Upper lobe of right lung (tissue), 1 donor: Measurements from ENCODE around the gene LRMDA. TPM values are rescaled to one million over a fixed set of nuclear protein-coding genes. Genes with fewer than 3 reads are reported as not detected.
"Not testable (repeated sequence)": the region's sequence is repeated elsewhere in the genome, so short reads cannot be mapped to it uniquely, and the experiment has no call there.

Experiments used
- ATAC-seq: fragments of 200-7000 bp; cut with Tn5 transposase; one replicate; pipeline ENCODE4 v1.9.1; 2020; ENCODE audit warnings: mild to moderate bottlenecking, moderate library complexity
- DNase-seq: peaks from one replicate; pipeline ENCODE4 v3.0.0-alpha.2; 2020
- H3K27ac ChIP-seq: fragments of 200-600 bp; one replicate; pipeline ENCODE4 v1.8.0; 2022
- H3K27me3 ChIP-seq: fragments of 200-600 bp; one replicate; pipeline ENCODE4 v1.8.0; 2022; ENCODE audit warnings: mild to moderate bottlenecking
- H3K36me3 ChIP-seq: fragments of 200-600 bp; one replicate; pipeline ENCODE4 v1.8.0; 2022
- H3K4me1 ChIP-seq: fragments of 200-600 bp; one replicate; pipeline ENCODE4 v1.8.0; 2022
- H3K4me3 ChIP-seq: fragments of 200-600 bp; one replicate; pipeline ENCODE4 v1.8.0; 2022; ENCODE audit warnings: mild to moderate bottlenecking
- H3K9me3 ChIP-seq: fragments of 200-600 bp; one replicate; pipeline ENCODE4 v1.8.0; 2022
- CTCF ChIP-seq: fragments of 200-600 bp; IDR thresholded peaks from one replicate; pipeline ENCODE4 v1.8.0; 2022; ENCODE audit warnings: antibody characterized with exemption
- intact Hi-C: fragments of 100-400 bp; cut with DNase I; formaldehyde crosslinking; loops from one replicate; pipeline ENCODE4 v1.11.0; 2022
- total RNA-seq: library from RNA; stranded (reverse); fragmentation: NEBNext Ultra II Directional; extraction: Animal tissue kit (Norgen Biotek cat#: 25700); gene quantifications from one replicate; pipeline ENCODE4 v1.2.1, GENCODE V29; 2021
- donor health status: DM: no; HTN: yes; CAD: no; lungs with severe emphysema.

Gene LRMDA
- total RNA-seq, 1 donor from 2014 or later, result 20.0 TPM

GRCh38 chr10:75739414-75740143, 308.2 kb downstream of the LRMDA start:
- no peak for ATAC-seq
- intact Hi-C loops, result no loop called here
- H3K27ac ChIP-seq, result no peak overlapping the region
- H3K36me3 ChIP-seq, result no peaks in the 10 kb centered on the region
- H3K4me3 ChIP-seq, result no peak overlapping the region
- H3K4me1 ChIP-seq, result no peaks in the 10 kb centered on the region
- H3K9me3 ChIP-seq, result no peaks in the 10 kb centered on the region
- no peak for DNase-seq
- H3K27me3 ChIP-seq, result no peaks in the 10 kb centered on the region
- no peak for TF ChIP-seq CTCF

DNA sequence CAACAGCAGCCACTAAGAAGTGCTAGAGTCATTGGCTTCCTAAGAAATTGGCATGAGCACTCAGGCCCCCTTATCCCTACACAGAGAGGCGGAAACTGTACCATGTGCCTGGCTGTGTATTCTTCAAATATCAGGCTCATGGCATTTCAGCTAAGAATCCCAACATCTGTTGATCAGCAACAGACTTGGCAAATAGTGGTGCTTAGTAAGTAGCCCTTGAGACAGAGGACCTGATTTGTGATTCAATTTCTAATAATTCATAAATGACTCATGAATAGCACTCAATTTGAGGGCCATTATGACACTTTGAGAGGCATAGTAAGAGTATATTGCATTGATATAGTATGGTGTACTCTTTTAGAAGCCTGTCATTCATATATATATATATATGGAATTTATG, 309.1 kb downstream of the LRMDA start:
- TF ChIP-seq CTCF, result no peak
- intact Hi-C loops, result no loop called here
- H3K4me1 ChIP-seq, result no peaks in the 10 kb centered on the region
- DNase-seq (no peak), ATAC-seq (no peak)
- H3K27me3 ChIP-seq, result no peaks in the 10 kb centered on the region
- H3K4me3 ChIP-seq, result no peak overlapping the region
- H3K9me3 ChIP-seq, result no peaks in the 10 kb centered on the region
- no peaks in the 10 kb centered on the region for H3K36me3 ChIP-seq
- no peak overlapping the region for H3K27ac ChIP-seq

DNA sequence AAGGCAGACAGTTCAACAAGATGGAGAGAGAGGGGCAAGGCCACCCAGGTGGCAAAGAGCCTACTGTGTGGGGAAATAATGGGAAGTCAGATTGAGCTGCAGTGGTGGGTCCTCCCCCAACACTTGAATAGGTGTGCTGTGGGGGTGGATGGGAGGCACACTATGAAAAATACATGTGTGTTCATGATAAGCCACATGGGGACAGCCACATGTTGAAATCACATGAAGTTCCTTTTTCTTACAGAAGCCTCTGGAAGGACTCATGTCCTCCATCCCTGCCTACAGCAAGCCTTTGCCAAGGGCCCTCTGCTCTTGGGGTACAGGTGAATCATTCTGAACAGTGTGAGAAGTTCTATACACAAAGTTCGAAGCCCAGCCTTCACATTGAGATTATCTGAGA, 310.9 kb downstream of the LRMDA start:
- intact Hi-C loops, result no loop called here
- DNase-seq (no peak), ATAC-seq (no peak)
- H3K27me3 ChIP-seq, result no peaks in the 10 kb centered on the region
- TF ChIP-seq CTCF, result no peak
- H3K9me3 ChIP-seq, result no peaks in the 10 kb centered on the region
- no peak overlapping the region for H3K4me3 ChIP-seq
- H3K36me3 ChIP-seq, result no peaks in the 10 kb centered on the region
- H3K4me1 ChIP-seq, result no peaks in the 10 kb centered on the region
- H3K27ac ChIP-seq, result no peak overlapping the region

DNA sequence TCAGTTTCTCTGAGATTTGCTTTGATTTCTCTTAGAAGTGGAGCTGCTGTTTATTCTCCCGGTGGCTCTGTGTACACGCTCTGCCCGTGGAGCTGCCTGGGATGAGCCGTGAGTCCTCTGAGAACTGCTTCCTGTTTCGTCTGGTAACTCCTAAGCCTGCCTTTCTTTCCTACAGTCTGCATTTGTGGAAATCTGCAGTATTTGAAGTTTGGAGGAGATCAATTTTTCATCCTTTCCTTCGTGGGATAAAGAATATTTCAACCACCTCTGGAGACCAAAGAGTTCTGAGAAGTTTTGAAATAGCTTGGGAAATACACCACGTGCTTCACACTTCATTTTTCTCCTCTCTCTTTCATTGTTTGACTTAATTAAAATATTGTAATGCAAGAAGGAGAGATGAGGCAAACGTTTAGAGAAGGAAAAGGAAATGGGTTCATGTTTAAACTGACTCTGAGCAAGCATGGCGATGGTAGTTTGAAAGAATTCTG, 311.9 kb downstream of the LRMDA start:
- no peak for DNase-seq
- Histone ChIP-seq H3K9me3 (no peaks in the 10 kb centered on the region), H3K27me3 (no peaks in the 10 kb centered on the region), H3K4me1 (no peaks in the 10 kb centered on the region), H3K36me3 (no peaks in the 10 kb centered on the region), H3K27ac (no peak overlapping the region), H3K4me3 (no peak overlapping the region)
- intact Hi-C loops, result no loop called here
- no peak for TF ChIP-seq CTCF
- no peak for ATAC-seq

- Histone ChIP-seq H3K27me3 (no peaks in the 10 kb centered on the region), H3K36me3 (no peaks in the 10 kb centered on the region), H3K27ac (no peak overlapping the region), H3K4me3 (no peak overlapping the region), H3K9me3 (no peaks in the 10 kb centered on the region), H3K4me1 (no peaks in the 10 kb centered on the region)
- intact Hi-C loops, result no loop called here
- TF ChIP-seq CTCF, result no peak
- ATAC-seq (no peak), DNase-seq (no peak)
These were observed 312.8 kb downstream of the LRMDA start for GRCh38 chr10:75744261-75744660.

GRCh38 chr10:75746356-75746755, 314.9 kb downstream of the LRMDA start:
- no peaks in the 10 kb centered on the region for H3K4me1 ChIP-seq
- no peak overlapping the region for H3K4me3 ChIP-seq
- DNase-seq, result no peak
- no peak for ATAC-seq
- H3K36me3 ChIP-seq, result no peaks in the 10 kb centered on the region
- intact Hi-C loops, result no loop called here
- no peaks in the 10 kb centered on the region for H3K9me3 ChIP-seq
- TF ChIP-seq CTCF, result no peak
- H3K27ac ChIP-seq, result no peak overlapping the region
- H3K27me3 ChIP-seq, result no peaks in the 10 kb centered on the region

DNA sequence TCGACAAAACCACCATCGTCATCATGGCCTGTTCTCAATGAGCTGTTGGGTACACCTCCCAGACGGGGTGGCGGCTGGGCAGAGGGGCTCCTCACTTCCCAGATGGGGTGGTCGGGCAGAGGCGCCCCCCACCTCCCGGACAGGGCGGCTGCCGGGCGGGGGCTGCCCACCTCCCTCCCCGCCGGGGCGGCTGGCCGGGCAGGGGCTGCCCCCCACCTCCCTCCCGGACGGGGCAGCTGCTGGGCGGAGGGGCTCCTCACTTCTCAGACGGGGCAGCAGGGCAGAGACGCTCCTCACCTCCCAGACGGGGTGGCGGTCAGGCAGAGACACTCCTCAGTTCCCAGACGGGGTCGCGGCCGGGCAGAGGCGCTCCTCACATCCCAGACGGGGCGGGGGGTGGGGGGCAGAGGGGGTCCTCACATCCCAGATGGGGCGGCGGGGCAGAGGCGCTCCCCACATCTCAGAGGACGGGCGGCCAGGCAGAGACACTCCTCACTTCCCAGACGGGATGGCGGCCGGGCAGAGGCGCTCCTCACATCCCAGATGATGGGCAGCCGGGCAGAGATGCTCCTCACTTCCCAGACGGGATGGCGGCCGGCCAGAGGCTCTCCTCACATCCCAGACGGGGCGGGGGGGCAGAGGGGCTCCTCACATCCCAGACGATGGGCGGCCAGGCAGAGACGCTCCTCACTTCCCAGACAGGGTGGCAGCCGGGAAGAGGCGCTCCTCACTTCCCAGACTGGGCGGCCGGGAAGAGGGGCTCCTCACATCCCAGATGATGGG, 318.9 kb downstream of the LRMDA start:
- ATAC-seq, H3K27ac ChIP-seq, H3K9me3 ChIP-seq, H3K4me1 ChIP-seq, intact Hi-C loops, H3K27me3 ChIP-seq, H3K36me3 ChIP-seq, DNase-seq, H3K4me3 ChIP-seq: not testable (repeated sequence)
